ENCODE measurements around the gene POLDIP3. TPM values are rescaled to one million over a fixed set of nuclear protein-coding genes. Genes with fewer than 3 reads are reported as not detected.
"Not testable (repeated sequence)": the region's sequence is repeated elsewhere in the genome, so short reads cannot be mapped to it uniquely, and the experiment has no call there.

POLDIP3 gene
- total RNA-seq, 6 experiments from 2014 or later, result 17.1 to 22.6 (median 21.1) TPM

DNA sequence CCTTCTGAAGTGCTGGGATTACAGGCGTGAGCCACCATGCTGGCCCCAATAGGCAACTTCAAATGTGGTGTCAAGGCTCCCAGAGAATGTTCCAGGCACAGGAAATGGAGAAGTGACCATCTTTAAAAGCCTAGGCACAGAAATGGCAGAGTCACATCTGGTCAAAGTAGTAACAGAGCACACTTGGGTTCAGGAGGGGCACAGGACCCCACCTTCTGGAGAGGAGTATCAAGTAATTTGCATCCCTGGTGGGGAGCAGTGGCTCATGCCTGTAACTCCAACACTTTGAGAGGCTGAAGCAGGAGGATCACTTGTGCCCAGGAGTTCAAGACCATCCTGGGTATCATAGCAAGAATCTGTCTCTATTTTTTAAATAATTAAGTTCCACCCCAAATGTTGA is 31.7 kb downstream of the POLDIP3 start:
- no peak for ATAC-seq
- H3K27me3 ChIP-seq, result no peaks in the 10 kb centered on the region
- H3K4me1 ChIP-seq, result no peaks in the 10 kb centered on the region
- no peak overlapping the region for H3K27ac ChIP-seq
- intact Hi-C loops (cut with DNase I), result no loop called here
- H3K4me3 ChIP-seq, result no peak overlapping the region
- TF ChIP-seq, protein P1, sequence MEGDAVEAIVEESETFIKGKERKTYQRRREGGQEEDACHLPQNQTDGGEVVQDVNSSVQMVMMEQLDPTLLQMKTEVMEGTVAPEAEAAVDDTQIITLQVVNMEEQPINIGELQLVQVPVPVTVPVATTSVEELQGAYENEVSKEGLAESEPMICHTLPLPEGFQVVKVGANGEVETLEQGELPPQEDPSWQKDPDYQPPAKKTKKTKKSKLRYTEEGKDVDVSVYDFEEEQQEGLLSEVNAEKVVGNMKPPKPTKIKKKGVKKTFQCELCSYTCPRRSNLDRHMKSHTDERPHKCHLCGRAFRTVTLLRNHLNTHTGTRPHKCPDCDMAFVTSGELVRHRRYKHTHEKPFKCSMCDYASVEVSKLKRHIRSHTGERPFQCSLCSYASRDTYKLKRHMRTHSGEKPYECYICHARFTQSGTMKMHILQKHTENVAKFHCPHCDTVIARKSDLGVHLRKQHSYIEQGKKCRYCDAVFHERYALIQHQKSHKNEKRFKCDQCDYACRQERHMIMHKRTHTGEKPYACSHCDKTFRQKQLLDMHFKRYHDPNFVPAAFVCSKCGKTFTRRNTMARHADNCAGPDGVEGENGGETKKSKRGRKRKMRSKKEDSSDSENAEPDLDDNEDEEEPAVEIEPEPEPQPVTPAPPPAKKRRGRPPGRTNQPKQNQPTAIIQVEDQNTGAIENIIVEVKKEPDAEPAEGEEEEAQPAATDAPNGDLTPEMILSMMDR (IDR thresholded peaks at IDR 0.05), result no peak
- DNase-seq, result no peak
- no peaks in the 10 kb centered on the region for H3K9me3 ChIP-seq
- WGBS (ENCODE audit: insufficient coverage, low coverage, low lambda C conversion rate, missing lambda C conversion rate), result 100% methylated on average over 1 of the region's 1 CpG
- peaks cover 0 to 47% (median 18%) of the 10 kb centered on the region in 4 donors for H3K36me3 ChIP-seq

DNA sequence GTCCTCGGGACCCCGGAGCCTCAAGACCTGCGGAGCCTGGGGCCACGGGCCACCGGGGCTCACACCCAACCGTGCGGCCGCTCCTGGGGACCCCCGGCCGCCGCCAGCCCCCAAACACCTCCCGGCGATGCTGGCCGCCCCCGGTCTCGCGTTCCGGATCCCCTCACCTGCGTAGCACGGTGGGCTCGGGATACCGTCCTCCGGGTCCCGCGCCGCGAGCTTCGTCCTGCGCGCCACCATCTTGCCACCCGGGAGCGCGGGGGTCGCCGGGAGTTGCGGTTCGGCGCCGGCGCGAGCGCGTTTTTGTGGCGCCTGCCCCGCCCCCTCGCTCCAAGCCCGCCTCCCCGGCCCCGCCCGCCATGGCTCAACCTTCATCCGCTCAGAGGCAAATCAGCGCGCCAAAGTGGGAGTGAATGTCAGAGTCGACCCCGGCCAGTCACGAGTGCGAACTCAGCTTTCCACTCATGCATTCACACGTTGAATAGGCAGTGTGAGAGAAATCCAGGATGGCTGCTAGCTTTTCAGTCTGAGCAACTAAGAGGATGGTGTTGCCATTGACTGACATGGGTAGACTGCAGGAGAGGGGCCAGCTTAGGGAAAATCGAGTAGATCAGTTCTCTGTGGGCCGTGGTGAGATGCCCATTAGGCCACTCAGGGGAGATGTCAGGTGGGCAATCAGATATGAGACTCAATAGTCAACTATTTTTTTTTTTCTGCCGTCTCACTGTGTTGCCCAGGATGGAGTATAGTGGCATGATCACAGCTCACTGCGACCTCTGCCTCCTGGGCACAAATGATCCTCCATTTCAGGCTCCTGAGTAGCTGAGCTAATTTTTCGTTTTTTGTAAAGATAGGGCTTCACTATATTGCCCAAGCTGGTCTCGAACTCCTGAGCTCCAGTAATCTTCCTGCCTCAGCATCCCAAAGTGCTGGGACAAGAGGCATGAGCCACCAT is 32.6 kb downstream of the POLDIP3 start:
- DNase-seq (peak; percentile 76 to 83 (median 77)), ATAC-seq (peak; percentile 87 to 95 (median 90))
- H3K27me3 ChIP-seq, result no peaks in the 10 kb centered on the region
- peaks cover 0 to 41% (median 12%) of the 10 kb centered on the region in 4 donors for H3K36me3 ChIP-seq
- 18% methylated on average over 19 of the region's 64 CpGs for WGBS (ENCODE audit: insufficient coverage, low coverage, low lambda C conversion rate, missing lambda C conversion rate)
- TF ChIP-seq POLR2A (IDR thresholded peaks at IDR 0.05), result peak; percentile 53
- TF ChIP-seq, protein P1 (IDR thresholded peaks at IDR 0.05), result no peak
- no peak overlapping the region for H3K27ac ChIP-seq
- intact Hi-C loops (cut with DNase I), result no loop called here
- no peaks in the 10 kb centered on the region for H3K4me1 ChIP-seq
- H3K4me3 ChIP-seq, result peak overlapping the region; percentile 69 to 84 (median 76)
- H3K9me3 ChIP-seq, result no peaks in the 10 kb centered on the region

DNA sequence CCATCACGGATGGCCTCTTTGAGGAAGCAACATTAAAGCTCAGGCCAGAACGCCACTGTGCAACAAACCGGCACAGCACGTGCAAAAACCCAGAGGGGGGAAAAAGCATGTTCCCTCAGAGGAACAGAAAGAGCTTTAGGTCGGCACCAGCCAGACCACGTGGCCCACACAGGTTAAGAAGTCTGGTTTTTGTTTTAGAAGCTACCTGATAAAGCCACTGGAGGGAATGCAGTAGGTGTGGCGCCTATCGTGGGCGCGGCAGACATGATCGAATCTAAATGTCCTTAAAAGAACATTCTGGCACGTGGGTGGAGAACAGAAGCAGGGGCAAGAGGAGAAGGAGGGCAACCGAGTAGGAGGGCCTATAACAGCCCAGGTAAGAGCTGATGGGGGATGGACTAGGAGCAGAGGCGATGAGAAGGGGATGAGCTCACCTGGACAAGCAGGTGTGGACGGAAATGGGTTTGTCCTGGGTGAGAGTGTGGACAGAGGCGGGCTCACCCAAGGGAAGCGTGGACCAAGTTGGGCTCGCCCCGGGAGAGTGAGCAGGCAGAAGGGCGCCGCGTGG is 33.4 kb downstream of the POLDIP3 start:
- H3K9me3 ChIP-seq; H3K4me1 ChIP-seq; H3K27ac ChIP-seq; DNase-seq; intact Hi-C loops (cut with DNase I); H3K27me3 ChIP-seq: not testable (repeated sequence)
- Histone ChIP-seq H3K36me3 (peaks cover 0 to 34% (median 9%) of the 10 kb centered on the region in 4 donors), H3K4me3 (peak overlapping the region; percentile 69 to 84 (median 76))
- ATAC-seq, result peak in 3 of 4 donors; percentile 25 to 46 (median 35)
- WGBS (ENCODE audit: insufficient coverage, low coverage, low lambda C conversion rate, missing lambda C conversion rate), result 2% methylated on average over 8 of the region's 22 CpGs

DNA sequence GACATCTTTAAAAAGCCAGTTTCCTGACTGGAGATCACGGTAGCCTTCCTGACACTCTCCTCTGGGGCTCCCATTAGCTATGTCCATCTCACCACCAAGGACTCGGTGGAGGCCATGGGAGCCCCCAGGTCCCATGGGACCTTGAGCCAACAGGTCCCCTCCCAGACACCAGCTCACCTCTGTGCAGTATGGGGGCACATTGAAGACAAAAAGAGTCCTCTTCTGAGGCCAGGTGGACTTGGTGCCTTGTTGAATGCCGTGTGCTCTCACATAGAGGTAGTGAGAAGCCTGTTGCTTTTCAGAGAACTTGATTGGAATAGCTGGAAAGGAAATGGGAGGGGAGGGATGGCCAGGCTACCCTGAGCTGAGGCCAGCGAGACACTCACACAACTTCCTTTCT is 34.6 kb downstream of the POLDIP3 start:
- peaks cover 0 to 21% (median under 1%) of the 10 kb centered on the region in 4 donors for H3K36me3 ChIP-seq
- 77% methylated on average over 2 of the region's 4 CpGs for WGBS (ENCODE audit: insufficient coverage, low coverage, low lambda C conversion rate, missing lambda C conversion rate)
- H3K9me3 ChIP-seq; H3K4me1 ChIP-seq; H3K27me3 ChIP-seq; DNase-seq; ATAC-seq; intact Hi-C loops (cut with DNase I); H3K4me3 ChIP-seq; H3K27ac ChIP-seq: not testable (repeated sequence)

DNA sequence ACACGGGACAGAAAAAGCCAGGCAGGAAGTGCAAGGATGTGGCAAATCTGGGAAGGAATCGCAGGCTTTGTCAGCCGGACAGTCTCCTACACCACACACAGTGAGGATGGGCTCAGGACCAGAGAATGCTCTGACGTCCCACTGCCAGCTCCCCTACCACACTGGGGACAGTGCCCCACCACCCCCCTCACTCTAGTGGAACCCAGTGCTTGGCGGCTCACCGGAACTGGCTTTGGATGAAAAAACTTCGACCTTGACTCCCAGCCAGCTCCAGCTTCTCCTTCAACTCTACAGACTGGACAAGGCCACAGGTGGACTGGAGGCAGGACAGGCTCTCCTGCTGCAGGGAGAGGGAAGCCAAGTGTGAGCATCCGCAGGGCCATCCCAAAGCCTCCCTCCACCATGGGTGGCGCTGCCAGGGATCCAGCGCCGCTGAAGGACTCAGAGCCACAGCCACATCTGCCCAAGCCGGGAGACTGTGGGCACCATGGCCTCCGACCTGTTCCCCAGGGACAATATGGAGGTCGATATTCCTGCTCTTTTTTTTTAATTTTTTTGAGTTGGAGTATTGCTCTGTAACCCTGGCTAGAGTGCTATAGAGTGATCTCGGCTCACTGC is 37.0 kb downstream of the POLDIP3 start:
- WGBS (ENCODE audit: insufficient coverage, low coverage, low lambda C conversion rate, missing lambda C conversion rate), result 54% methylated on average over 6 of the region's 15 CpGs
- H3K36me3 ChIP-seq, result peaks cover 0 to 16% (median 0%) of the 10 kb centered on the region in 4 donors
- intact Hi-C loops (cut with DNase I), result no loop called here

DNA sequence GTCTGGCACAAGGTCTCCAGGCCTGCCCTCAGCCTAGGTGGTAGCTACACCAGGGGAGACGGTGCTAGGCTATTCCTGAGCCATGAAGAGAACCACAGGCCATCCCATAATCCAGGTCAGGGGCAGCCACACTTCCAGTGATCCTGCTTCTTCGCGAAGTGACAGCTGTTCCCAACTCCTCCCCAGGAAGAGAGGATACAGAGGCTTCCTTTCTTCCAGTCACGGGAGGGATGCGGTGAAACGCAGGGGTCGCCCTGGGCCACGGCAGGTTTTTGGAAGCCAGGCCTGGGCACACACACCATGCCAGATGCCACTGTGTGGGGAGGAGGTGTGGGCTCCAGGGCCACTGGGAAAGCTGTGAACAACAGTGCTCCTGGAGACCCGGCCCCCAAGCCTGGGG is 37.5 kb downstream of the POLDIP3 start:
- intact Hi-C loops (cut with DNase I), result not testable (repeated sequence)

More for the DNA sequence above, 37.0 kb downstream of the POLDIP3 start:
- H3K27me3 ChIP-seq, result no peaks in the 10 kb centered on the region
- H3K27ac ChIP-seq, result no peak overlapping the region
- H3K4me1 ChIP-seq, result no peaks in the 10 kb centered on the region
- DNase-seq (no peak), ATAC-seq (no peak)
- no peak for TF ChIP-seq POLR2A (IDR thresholded peaks at IDR 0.05)
- TF ChIP-seq, protein P1 (IDR thresholded peaks at IDR 0.05), result no peak
- H3K4me3 ChIP-seq, result no peak overlapping the region
- H3K9me3 ChIP-seq, result no peaks in the 10 kb centered on the region

DNA sequence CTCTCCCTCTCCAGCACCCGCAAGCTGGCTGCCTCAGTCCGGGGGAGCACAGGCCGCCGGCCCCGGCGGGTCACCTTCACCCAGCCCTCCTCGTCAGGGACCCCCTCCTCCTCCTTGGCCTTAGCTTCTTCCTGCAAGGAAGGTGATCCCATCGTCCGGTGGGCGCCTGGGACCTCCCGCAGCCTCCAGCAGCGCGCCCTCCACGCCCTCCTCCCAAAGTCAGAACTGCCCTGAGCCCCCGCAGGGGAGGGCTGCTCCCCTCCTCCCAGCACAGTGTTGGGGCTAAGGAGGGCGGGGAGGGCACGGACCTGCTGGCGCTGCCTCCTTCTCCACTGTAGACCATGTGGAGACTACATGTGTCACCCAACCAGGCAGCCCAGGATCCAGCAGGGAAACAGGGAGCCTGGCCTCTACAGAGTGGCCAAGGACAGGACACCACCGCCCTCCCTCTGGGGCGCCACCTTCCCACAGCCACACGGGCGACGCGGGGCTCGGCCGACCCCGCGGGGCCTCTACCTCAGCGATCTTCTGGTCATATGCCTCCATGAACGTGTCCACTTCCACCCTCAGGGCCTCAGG is 38.6 kb downstream of the POLDIP3 start:
- H3K9me3 ChIP-seq; DNase-seq; ATAC-seq; H3K27ac ChIP-seq; intact Hi-C loops (cut with DNase I); H3K4me3 ChIP-seq; H3K27me3 ChIP-seq; H3K4me1 ChIP-seq: not testable (repeated sequence)
- H3K36me3 ChIP-seq, result peaks cover 0 to 16% (median 3%) of the 10 kb centered on the region in 4 donors
- no CpG with 5 or more reads among the region's 30 CpGs for WGBS (ENCODE audit: insufficient coverage, low coverage, low lambda C conversion rate, missing lambda C conversion rate)

More for the DNA sequence above, 37.5 kb downstream of the POLDIP3 start:
- DNase-seq, ATAC-seq, H3K27me3 ChIP-seq, H3K27ac ChIP-seq, H3K9me3 ChIP-seq, H3K4me1 ChIP-seq, H3K4me3 ChIP-seq: not testable (repeated sequence)
- 100% methylated on average over 1 of the region's 9 CpGs for WGBS (ENCODE audit: insufficient coverage, low coverage, low lambda C conversion rate, missing lambda C conversion rate)
- H3K36me3 ChIP-seq, result peaks cover 0 to 16% (median 2%) of the 10 kb centered on the region in 4 donors
